Measurements from ENCODE around the gene DLX6. TPM values are rescaled to one million over a fixed set of nuclear protein-coding genes. Genes with fewer than 3 reads are reported as not detected.
"Not testable (repeated sequence)": the region's sequence is repeated elsewhere in the genome, so short reads cannot be mapped to it uniquely, and the experiment has no call there.

DLX6 gene
- total and polyA plus RNA-seq, 2 experiments from 2014 or later = not detected

DNA sequence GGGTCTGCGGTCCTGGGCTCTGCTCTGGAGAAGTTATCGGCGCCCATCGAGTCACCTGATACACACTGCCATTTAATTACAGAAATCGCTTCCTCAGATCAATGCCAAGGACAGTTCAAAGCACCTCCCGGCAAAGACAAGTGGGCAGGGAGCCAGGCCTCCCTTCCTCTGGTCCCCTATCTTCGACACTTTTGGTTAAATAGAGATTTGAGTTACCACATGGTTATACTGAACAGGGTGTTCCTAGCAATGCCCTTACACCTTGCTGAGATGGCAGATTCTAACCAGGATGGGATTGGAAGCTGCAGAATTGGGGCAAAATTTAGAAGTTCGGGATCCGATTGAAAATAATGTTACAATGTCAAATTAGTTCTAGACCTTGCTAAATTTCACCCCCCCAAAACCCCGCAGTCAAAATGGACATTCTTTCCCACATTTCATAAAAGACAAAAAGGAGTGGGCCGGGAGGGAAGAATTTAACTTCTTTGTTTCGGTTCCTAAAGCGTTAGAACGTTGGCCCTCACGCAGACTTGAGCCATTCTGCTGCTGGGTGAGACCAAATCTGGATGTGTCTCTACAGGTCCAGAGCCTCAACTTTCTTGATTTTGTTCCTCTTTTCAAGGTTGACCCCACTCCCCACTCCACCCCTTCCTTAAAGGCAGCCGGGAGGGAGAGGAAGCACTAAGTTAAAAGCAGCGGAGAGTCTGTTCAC, 21.5 kb downstream of the DLX6 start:
- Mint-ChIP-seq H3K4me1 (peaks cover 52% of the 10 kb centered on the region), H3K36me3 (ENCODE audit: low read depth) (no peaks in the 10 kb centered on the region), H3K4me3 (peak overlapping the region; percentile 67), H3K9me3 (no peaks in the 10 kb centered on the region; the same call in 1 of the 3 replicates), H3K27me3 (ENCODE audit: insufficient read depth, low read depth, poor library complexity) (peaks cover 65% of the 10 kb centered on the region), H3K27ac (no peak overlapping the region)
- no peaks in the 10 kb centered on the region for H3K79me2 ChIP-seq (replicated peaks; ENCODE audit: insufficient read depth)
- peaks cover 18% of the 10 kb centered on the region for H3F3A ChIP-seq (replicated peaks; ENCODE audit: low read depth)
- no peak overlapping the region for H2AFZ ChIP-seq
- H3K27me3 ChIP-seq (ENCODE audit: insufficient read depth) = peaks cover 90% of the 10 kb centered on the region
- H3K27ac ChIP-seq (ENCODE audit: low read depth) = no peak overlapping the region
- peaks cover 52% of the 10 kb centered on the region for H3K4me1 ChIP-seq (ENCODE audit: insufficient read depth)
- ATAC-seq (no peak), DNase-seq (ENCODE audit: low spot score) (no peak)
- H4K20me1 ChIP-seq (replicated peaks; ENCODE audit: insufficient read depth) = peaks cover 9% of the 10 kb centered on the region
- no peaks in the 10 kb centered on the region for H3K9me2 ChIP-seq (ENCODE audit: insufficient read depth)
- no peaks in the 10 kb centered on the region for H3K36me3 ChIP-seq (ENCODE audit: insufficient read depth)
- peak; percentile 66 for TF ChIP-seq EZH2 (IDR thresholded peaks at IDR 0.05; ENCODE audit: low read depth, unreplicated experiment)
- no peak for TF ChIP-seq EZH2phosphoT487 (IDR thresholded peaks at IDR 0.05; ENCODE audit: unreplicated experiment)
- H3K4me2 ChIP-seq = peak overlapping the region; percentile 90
- H3K4me3 ChIP-seq = peak overlapping the region; percentile 59

DNA sequence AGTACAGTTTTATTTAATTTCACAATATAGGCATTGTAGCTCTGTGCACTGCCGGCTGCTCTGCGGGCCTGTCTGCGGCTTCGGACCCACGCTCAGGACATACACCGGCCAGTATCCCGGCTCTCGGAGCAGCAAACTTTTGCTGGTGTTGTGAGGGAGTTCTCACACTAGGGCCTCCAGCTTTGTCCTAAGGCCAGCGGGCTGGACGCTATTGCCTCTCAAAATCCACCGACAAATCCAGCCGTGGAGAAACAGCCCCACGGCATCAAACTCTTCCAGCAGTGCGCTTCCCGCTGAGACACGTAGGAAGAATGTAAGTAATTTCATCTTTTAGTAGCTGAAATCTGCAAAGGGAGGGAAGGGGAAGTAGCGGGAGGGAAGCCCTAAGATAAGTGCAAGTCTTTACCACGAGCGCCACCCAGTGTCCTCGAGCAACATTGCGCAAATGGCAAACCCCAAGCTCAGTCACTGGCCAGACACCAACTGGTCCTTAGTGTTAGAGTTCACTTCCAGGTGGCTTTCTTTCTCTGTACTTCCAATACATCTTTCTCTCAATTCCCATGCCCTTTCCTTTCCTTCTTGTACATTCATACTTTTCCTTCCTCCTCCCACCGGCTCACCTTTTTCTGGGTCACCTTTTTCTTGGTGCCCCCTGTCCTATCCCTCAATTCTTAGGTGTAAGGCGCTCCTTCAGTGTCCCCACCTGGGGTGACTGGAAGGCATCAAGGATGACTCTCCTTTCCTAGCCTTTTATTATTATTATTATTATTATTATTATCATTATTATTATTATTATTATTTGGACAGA, 22.3 kb downstream of the DLX6 start:
- Mint-ChIP-seq H3K27ac (no peak overlapping the region), H3K27me3 (ENCODE audit: insufficient read depth, low read depth, poor library complexity) (peaks cover 57% of the 10 kb centered on the region), H3K36me3 (ENCODE audit: low read depth) (no peaks in the 10 kb centered on the region), H3K9me3 (no peaks in the 10 kb centered on the region; the same call in 2 of the 3 replicates), H3K4me1 (peaks cover 44% of the 10 kb centered on the region), H3K4me3 (peak overlapping the region; percentile 67)
- Histone ChIP-seq H3K4me1 (ENCODE audit: insufficient read depth) (peaks cover 44% of the 10 kb centered on the region), H3K36me3 (ENCODE audit: insufficient read depth) (no peaks in the 10 kb centered on the region), H4K20me1 (replicated peaks; ENCODE audit: insufficient read depth) (peaks cover 5% of the 10 kb centered on the region), H3K27ac (ENCODE audit: low read depth) (no peak overlapping the region), H3K4me2 (peak overlapping the region; percentile 88), H3F3A (replicated peaks; ENCODE audit: low read depth) (peaks cover 12% of the 10 kb centered on the region; the same call in 1 of the 2 replicates), H3K79me2 (replicated peaks; ENCODE audit: insufficient read depth) (no peaks in the 10 kb centered on the region), H3K27me3 (ENCODE audit: insufficient read depth) (peaks cover 83% of the 10 kb centered on the region), H3K4me3 (peak overlapping the region; percentile 59), H2AFZ (no peak overlapping the region), H3K9me2 (ENCODE audit: insufficient read depth) (no peaks in the 10 kb centered on the region)
- DNase-seq (ENCODE audit: low spot score) (peak; percentile 91), ATAC-seq (peak; percentile 34)
- TF ChIP-seq JUNB (IDR thresholded peaks at IDR 0.05; ENCODE audit: unreplicated experiment) (no peak), EZH2 (IDR thresholded peaks at IDR 0.05; ENCODE audit: low read depth, unreplicated experiment) (peak; percentile 96), EZH2phosphoT487 (IDR thresholded peaks at IDR 0.05; ENCODE audit: unreplicated experiment) (peak; percentile 68)
- TF ChIP-seq, protein P1, sequence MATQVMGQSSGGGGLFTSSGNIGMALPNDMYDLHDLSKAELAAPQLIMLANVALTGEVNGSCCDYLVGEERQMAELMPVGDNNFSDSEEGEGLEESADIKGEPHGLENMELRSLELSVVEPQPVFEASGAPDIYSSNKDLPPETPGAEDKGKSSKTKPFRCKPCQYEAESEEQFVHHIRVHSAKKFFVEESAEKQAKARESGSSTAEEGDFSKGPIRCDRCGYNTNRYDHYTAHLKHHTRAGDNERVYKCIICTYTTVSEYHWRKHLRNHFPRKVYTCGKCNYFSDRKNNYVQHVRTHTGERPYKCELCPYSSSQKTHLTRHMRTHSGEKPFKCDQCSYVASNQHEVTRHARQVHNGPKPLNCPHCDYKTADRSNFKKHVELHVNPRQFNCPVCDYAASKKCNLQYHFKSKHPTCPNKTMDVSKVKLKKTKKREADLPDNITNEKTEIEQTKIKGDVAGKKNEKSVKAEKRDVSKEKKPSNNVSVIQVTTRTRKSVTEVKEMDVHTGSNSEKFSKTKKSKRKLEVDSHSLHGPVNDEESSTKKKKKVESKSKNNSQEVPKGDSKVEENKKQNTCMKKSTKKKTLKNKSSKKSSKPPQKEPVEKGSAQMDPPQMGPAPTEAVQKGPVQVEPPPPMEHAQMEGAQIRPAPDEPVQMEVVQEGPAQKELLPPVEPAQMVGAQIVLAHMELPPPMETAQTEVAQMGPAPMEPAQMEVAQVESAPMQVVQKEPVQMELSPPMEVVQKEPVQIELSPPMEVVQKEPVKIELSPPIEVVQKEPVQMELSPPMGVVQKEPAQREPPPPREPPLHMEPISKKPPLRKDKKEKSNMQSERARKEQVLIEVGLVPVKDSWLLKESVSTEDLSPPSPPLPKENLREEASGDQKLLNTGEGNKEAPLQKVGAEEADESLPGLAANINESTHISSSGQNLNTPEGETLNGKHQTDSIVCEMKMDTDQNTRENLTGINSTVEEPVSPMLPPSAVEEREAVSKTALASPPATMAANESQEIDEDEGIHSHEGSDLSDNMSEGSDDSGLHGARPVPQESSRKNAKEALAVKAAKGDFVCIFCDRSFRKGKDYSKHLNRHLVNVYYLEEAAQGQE (IDR thresholded peaks at IDR 0.05; ENCODE audit: unreplicated experiment) = no peak
- TF ChIP-seq, protein P2, sequence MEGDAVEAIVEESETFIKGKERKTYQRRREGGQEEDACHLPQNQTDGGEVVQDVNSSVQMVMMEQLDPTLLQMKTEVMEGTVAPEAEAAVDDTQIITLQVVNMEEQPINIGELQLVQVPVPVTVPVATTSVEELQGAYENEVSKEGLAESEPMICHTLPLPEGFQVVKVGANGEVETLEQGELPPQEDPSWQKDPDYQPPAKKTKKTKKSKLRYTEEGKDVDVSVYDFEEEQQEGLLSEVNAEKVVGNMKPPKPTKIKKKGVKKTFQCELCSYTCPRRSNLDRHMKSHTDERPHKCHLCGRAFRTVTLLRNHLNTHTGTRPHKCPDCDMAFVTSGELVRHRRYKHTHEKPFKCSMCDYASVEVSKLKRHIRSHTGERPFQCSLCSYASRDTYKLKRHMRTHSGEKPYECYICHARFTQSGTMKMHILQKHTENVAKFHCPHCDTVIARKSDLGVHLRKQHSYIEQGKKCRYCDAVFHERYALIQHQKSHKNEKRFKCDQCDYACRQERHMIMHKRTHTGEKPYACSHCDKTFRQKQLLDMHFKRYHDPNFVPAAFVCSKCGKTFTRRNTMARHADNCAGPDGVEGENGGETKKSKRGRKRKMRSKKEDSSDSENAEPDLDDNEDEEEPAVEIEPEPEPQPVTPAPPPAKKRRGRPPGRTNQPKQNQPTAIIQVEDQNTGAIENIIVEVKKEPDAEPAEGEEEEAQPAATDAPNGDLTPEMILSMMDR (conservative IDR thresholded peaks at IDR 0.05; ENCODE audit: low read depth in 2 of 2) = peak; percentile 89 to 96

DNA sequence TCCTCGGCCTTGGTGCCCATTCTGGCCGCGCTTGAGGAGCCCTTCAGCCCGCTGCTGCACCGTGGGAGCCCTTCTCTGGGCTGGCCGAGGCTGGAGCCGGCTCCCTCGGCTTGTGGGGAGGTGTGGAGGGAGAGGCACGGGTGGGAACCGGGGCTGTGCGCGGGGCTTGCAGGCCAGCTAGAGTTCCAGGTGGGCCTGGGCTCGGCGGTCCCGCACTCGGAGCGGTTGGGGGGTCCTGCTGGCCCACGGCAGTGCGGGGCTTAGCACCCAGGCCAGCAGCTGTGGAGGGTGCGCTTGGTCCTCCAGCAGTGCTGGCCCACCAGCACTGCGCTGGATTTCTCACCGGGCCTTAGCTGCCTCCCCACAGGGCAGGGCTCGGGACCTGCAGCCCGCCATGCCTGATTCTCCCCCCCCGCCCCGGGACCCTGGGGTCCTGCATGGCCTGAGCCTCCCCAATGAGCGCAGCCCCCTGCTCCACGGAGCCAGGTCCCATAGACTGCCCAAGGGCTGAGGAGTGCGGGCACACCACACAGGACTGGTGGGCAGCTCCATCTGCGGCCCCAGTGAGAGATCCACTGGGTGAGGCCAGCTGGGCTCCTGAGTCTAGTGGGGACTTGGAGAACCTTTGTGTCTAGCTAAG, 29.0 kb downstream of the DLX6 start:
- peaks cover 10% of the 10 kb centered on the region; the same call in 2 of the 3 replicates for H3K9me3 Mint-ChIP-seq
- H3K4me3 ChIP-seq; H3F3A ChIP-seq (replicated peaks; ENCODE audit: low read depth); H3K27ac Mint-ChIP-seq; H3K9me2 ChIP-seq (ENCODE audit: insufficient read depth); H3K36me3 Mint-ChIP-seq (ENCODE audit: low read depth); H3K4me2 ChIP-seq; DNase-seq (ENCODE audit: low spot score); H3K4me1 Mint-ChIP-seq; H3K4me1 ChIP-seq (ENCODE audit: insufficient read depth); H3K79me2 ChIP-seq (replicated peaks; ENCODE audit: insufficient read depth); H3K4me3 Mint-ChIP-seq; H3K27ac ChIP-seq (ENCODE audit: low read depth); H4K20me1 ChIP-seq (replicated peaks; ENCODE audit: insufficient read depth); H2AFZ ChIP-seq; H3K27me3 Mint-ChIP-seq (ENCODE audit: insufficient read depth, low read depth, poor library complexity); ATAC-seq; H3K36me3 ChIP-seq (ENCODE audit: insufficient read depth): not testable (repeated sequence)
- H3K27me3 ChIP-seq (ENCODE audit: insufficient read depth) = peaks cover 18% of the 10 kb centered on the region

Data from GM23338 (cell line).